H9 (cell line): Measurements from ENCODE around the gene CCR4. TPM values are rescaled to one million over a fixed set of nuclear protein-coding genes. Genes with fewer than 3 reads are reported as not detected.

ENCODE experiments used
- DNase-seq: peaks from one replicate; pipeline ENCODE4 v3.0.0-alpha.2; 2017
- H2AFZ ChIP-seq: one replicate; pipeline ENCODE4 v1.6.1; 2013; ENCODE audit warnings: mild to moderate bottlenecking, low read length, control low read depth, moderate library complexity
- H2AK5ac ChIP-seq: 2 replicates; pipeline ENCODE4 v1.6.1; 2013; ENCODE audit warnings: low read length, control low read depth, mixed read lengths; ENCODE audit not compliant: insufficient read length
- H2BK120ac ChIP-seq: one replicate; pipeline ENCODE4 v1.6.1; 2013; ENCODE audit warnings: low read depth, mild to moderate bottlenecking, low read length, control low read depth, inconsistent platforms; ENCODE audit not compliant: poor library complexity, severe bottlenecking
- H2BK12ac ChIP-seq: 2 replicates; pipeline ENCODE4 v1.6.1; 2013; ENCODE audit warnings: low read length, control low read depth, mixed read lengths, low read depth; ENCODE audit not compliant: insufficient read length
- H2BK15ac ChIP-seq: 2 replicates; pipeline ENCODE4 v1.6.1; 2013; ENCODE audit warnings: low read depth, low read length, control low read depth
- H2BK20ac ChIP-seq: one replicate; pipeline ENCODE4 v1.6.1; 2013; ENCODE audit warnings: low read depth, mild to moderate bottlenecking, low read length, control low read depth, inconsistent platforms; ENCODE audit not compliant: poor library complexity, severe bottlenecking
- H2BK5ac ChIP-seq: 2 replicates; pipeline ENCODE4 v1.6.1; 2013; ENCODE audit warnings: low read length, control low read depth, mixed read lengths; ENCODE audit not compliant: insufficient read length
- H3K14ac ChIP-seq: 2 replicates; pipeline ENCODE4 v1.6.1; 2013; ENCODE audit warnings: low read length, control low read depth; ENCODE audit not compliant: insufficient read depth
- H3K18ac ChIP-seq: 2 replicates; pipeline ENCODE4 v1.6.1; 2013; ENCODE audit warnings: low read depth, mild to moderate bottlenecking, mixed read lengths, low read length, control low read depth; ENCODE audit not compliant: insufficient read length
- H3K23ac ChIP-seq: 2 replicates; pipeline ENCODE4 v1.6.1; 2013; ENCODE audit warnings: low read length, control low read depth, mixed read lengths, low read depth; ENCODE audit not compliant: insufficient read length
- H3K23me2 ChIP-seq: 2 replicates; pipeline ENCODE4 v1.6.1; 2013; ENCODE audit warnings: low read depth, mild to moderate bottlenecking, mixed read lengths, low read length, control low read depth; ENCODE audit not compliant: insufficient read length, poor library complexity, severe bottlenecking
- H3K27ac ChIP-seq: 2 replicates; pipeline ENCODE4 v1.5.1; 2013; ENCODE audit warnings: low read length, control low read depth, mixed read lengths, low read depth; ENCODE audit not compliant: insufficient read length
- H3K27me3 ChIP-seq: 2 replicates; pipeline ENCODE4 v1.6.1; 2013; ENCODE audit warnings: low read length, control low read depth, inconsistent platforms; ENCODE audit not compliant: insufficient read depth
- H3K4ac ChIP-seq: 2 replicates; pipeline ENCODE4 v1.6.1; 2013; ENCODE audit warnings: low read depth, mild to moderate bottlenecking, control low read depth, inconsistent platforms, low read length, moderate library complexity
- H3K4me1 ChIP-seq: 2 replicates; pipeline ENCODE4 v1.6.1; 2013; ENCODE audit warnings: low read length, control low read depth, inconsistent platforms; ENCODE audit not compliant: insufficient read depth
- H3K4me2 ChIP-seq: 2 replicates; pipeline ENCODE4 v1.6.1; 2013; ENCODE audit warnings: low read length, control low read depth, mixed read lengths; ENCODE audit not compliant: insufficient read length, insufficient read depth
- H3K56ac ChIP-seq: 2 replicates; pipeline ENCODE4 v1.6.1; 2013; ENCODE audit warnings: low read depth, mild to moderate bottlenecking, mixed read lengths, low read length, control low read depth; ENCODE audit not compliant: insufficient read length
- H3K79me1 ChIP-seq: 2 replicates; pipeline ENCODE4 v1.6.1; 2013; ENCODE audit warnings: low read depth, mild to moderate bottlenecking, moderate library complexity, low read length, control low read depth, inconsistent platforms; ENCODE audit not compliant: insufficient read depth, poor library complexity, severe bottlenecking
- H3K79me2 ChIP-seq: 2 replicates; pipeline ENCODE4 v1.6.1; 2013; ENCODE audit warnings: low read length, control low read depth, inconsistent platforms; ENCODE audit not compliant: insufficient read depth
- H3K9ac ChIP-seq: 2 replicates; pipeline ENCODE4 v1.6.1; 2013; ENCODE audit warnings: low read length, control low read depth, mixed read lengths; ENCODE audit not compliant: insufficient read length; ENCODE audit errors: extremely low read depth
- H3K9me3 ChIP-seq: one replicate; pipeline ENCODE4 v1.6.1; 2013; ENCODE audit warnings: low read depth, low read length, inconsistent platforms; ENCODE audit not compliant: control insufficient read depth
- H3T11ph ChIP-seq: one replicate; pipeline ENCODE4 v1.6.1; 2013; ENCODE audit warnings: mild to moderate bottlenecking, low read length, control low read depth, inconsistent platforms
- H4K20me1 ChIP-seq: one replicate; pipeline ENCODE4 v1.6.1; 2013; ENCODE audit not compliant: control insufficient read depth, insufficient read length, insufficient read depth
- H4K5ac ChIP-seq: 2 replicates; pipeline ENCODE4 v1.6.1; 2013; ENCODE audit warnings: low read depth, mild to moderate bottlenecking, mixed read lengths, low read length, control low read depth; ENCODE audit not compliant: insufficient read length
- H4K8ac ChIP-seq: replicated peaks from 2 replicates; pipeline ENCODE4 v1.6.1; 2013; ENCODE audit warnings: low read length, control low read depth, mixed read lengths, low read depth; ENCODE audit not compliant: insufficient read length
- H4K91ac ChIP-seq: 2 replicates; pipeline ENCODE4 v1.6.1; 2013; ENCODE audit warnings: low read depth, mild to moderate bottlenecking, moderate library complexity, mixed read lengths, low read length, control low read depth; ENCODE audit not compliant: insufficient read length
- H3K27ac Mint-ChIP-seq, 3 experiments: 2 replicates in 2 of 3; 3 replicates in 1 of 3; pipeline ENCODE4 v1.8.0; 2020 to 2021; ENCODE audit warnings: mixed read lengths in 3 of 3, mild to moderate bottlenecking in 1 of 3, moderate library complexity in 1 of 3
- H3K27me3 Mint-ChIP-seq: 2 replicates; pipeline ENCODE4 v1.8.0; 2021; ENCODE audit warnings: low read depth, mild to moderate bottlenecking, moderate library complexity, mixed read lengths
- H3K36me3 Mint-ChIP-seq, 3 experiments: 2 replicates in 2 of 3; 3 replicates in 1 of 3; pipeline ENCODE4 v1.8.0; 2020 to 2021; ENCODE audit warnings: low read depth in 3 of 3, mixed read lengths in 3 of 3; ENCODE audit not compliant: insufficient read depth in 1 of 3
- H3K4me1 Mint-ChIP-seq, 2 experiments: 2 replicates each; pipeline ENCODE4 v1.8.0; 2020; ENCODE audit warnings: mixed read lengths in 2 of 2
- H3K4me3 Mint-ChIP-seq, 2 experiments: 2 replicates in 1 of 2; 3 replicates in 1 of 2; pipeline ENCODE4 v1.8.0; 2020 to 2021; ENCODE audit warnings: mild to moderate bottlenecking in 2 of 2, mixed read lengths in 2 of 2, moderate library complexity in 1 of 2
- H3K9me3 Mint-ChIP-seq, 2 experiments: 2 replicates in 1 of 2; 3 replicates in 1 of 2; pipeline ENCODE4 v1.8.0; 2020; ENCODE audit warnings: mild to moderate bottlenecking in 2 of 2, mixed read lengths in 2 of 2, moderate library complexity in 1 of 2
- CTCF ChIP-seq: fragments of 200-600 bp; sonication (generic); conservative IDR thresholded peaks from 3 replicates; pipeline ENCODE4 v1.8.0; 2021; ENCODE audit warnings: antibody characterized with exemption, mild to moderate bottlenecking
- WGBS: extraction: QIAGEN DNeasy Blood & Tissue Kit; methylation state at CpG from one replicate; pipeline ENCODE4 v1.1.7; 2013; ENCODE audit warnings: missing lambda C conversion rate, low lambda C conversion rate, mixed read lengths; ENCODE audit not compliant: insufficient read length; ENCODE audit errors: extremely low coverage; 5-methylcytosine and 5-hydroxymethylcytosine counted together
- total RNA-seq: library from RNA; stranded (reverse); gene quantifications from 2 replicates; pipeline ENCODE4 v1.2.1, GENCODE V29; 2021

The CCR4 gene
- total RNA-seq, 1 experiment from 2014 or later, result 0.07 TPM

GRCh38 chr3:33004961-33005360, 53.5 kb downstream of the CCR4 start:
- WGBS, result no CpG with 5 or more reads among the region's 2 CpGs

More at GRCh38 chr3:33004961-33005360, 53.5 kb downstream of the CCR4 start:
- TF ChIP-seq CTCF, result no peak
- Histone ChIP-seq H2BK5ac (no peak overlapping the region), H4K20me1 (no peaks in the 10 kb centered on the region), H4K91ac (no peak overlapping the region), H2AFZ (no peak overlapping the region), H4K5ac (no peak overlapping the region), H2BK120ac (no peak overlapping the region), H3K18ac (no peak overlapping the region), H3K4ac (no peak overlapping the region), H2BK15ac (no peak overlapping the region), H2AK5ac (no peak overlapping the region), H3K56ac (no peak overlapping the region), H3K27ac (no peak overlapping the region), H3K23ac (no peak overlapping the region), H3K23me2 (no peaks in the 10 kb centered on the region), H3K27me3 (no peaks in the 10 kb centered on the region), H2BK20ac (no peak overlapping the region), H3T11ph (no peak overlapping the region), H3K4me1 (no peaks in the 10 kb centered on the region; the same call in 1 of the 2 replicates), H2BK12ac (no peak overlapping the region), H3K9ac (no peak overlapping the region), H3K14ac (no peak overlapping the region), H4K8ac (no peak overlapping the region), H3K4me2 (no peak overlapping the region), H3K9me3 (no peaks in the 10 kb centered on the region), H3K79me1 (no peaks in the 10 kb centered on the region), H3K79me2 (no peaks in the 10 kb centered on the region)
- no peak for DNase-seq
- H3K9me3 Mint-ChIP-seq, result peaks cover 2 to 3% of the 10 kb centered on the region in 2 experiments; a peak in 2 of 5 replicates
- H3K36me3 Mint-ChIP-seq, result peaks cover 5 to 14% (median 12%) of the 10 kb centered on the region in 3 experiments
- peak overlapping the region in 1 of 3 experiments; percentile 51; a peak in 2 of 7 replicates for H3K27ac Mint-ChIP-seq
- peaks cover 15 to 16% of the 10 kb centered on the region in 2 experiments for H3K4me1 Mint-ChIP-seq
- H3K27me3 Mint-ChIP-seq, result no peaks in the 10 kb centered on the region
- no peak overlapping the region; a peak in 1 of 5 replicates for H3K4me3 Mint-ChIP-seq

Other genes starting within 250 kb of the CCR4 start
- 364 and 376 TPM in 2 replicates for gene TRIM71, start 133.6 kb upstream of the CCR4 start, total RNA-seq
- gene GLB1, start 145.5 kb downstream of the CCR4 start, total RNA-seq, result 51.8 and 55.0 TPM in 2 replicates
- gene TMPPE, start 145.5 kb downstream of the CCR4 start, total RNA-seq, result 6.6 and 7.7 TPM in 2 replicates
- 159 and 166 TPM in 2 replicates for gene CRTAP, start 162.4 kb downstream of the CCR4 start, total RNA-seq